Eye (tissue), 1 donor: ENCODE results near the gene SLC1A7.

ENCODE experiments used
- DNase-seq: peaks from one replicate; pipeline ENCODE4 v3.0.0-alpha.2; 2015

SLC1A7 gene

DNA sequence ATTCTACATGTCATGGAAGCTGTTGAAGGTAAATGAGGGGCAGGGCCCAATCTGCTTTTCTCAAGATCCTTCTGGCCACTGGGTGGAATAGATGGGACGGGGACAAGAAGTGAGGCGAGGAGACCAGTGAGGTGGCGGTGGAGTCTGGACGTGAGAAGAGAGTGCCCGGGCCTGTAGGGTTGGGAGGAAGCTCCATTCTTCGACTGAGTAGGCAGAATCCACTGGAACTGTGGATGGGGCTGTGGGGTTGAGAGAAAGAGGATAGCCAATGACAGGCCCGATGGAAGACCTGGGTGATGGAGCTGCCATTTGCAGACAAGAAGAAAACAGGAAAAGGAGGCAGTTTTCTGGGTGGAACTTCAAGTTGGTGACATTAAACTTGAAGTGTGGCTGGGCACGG lies 10.3 kb downstream of the SLC1A7 start:
- DNase-seq = no peak

DNA sequence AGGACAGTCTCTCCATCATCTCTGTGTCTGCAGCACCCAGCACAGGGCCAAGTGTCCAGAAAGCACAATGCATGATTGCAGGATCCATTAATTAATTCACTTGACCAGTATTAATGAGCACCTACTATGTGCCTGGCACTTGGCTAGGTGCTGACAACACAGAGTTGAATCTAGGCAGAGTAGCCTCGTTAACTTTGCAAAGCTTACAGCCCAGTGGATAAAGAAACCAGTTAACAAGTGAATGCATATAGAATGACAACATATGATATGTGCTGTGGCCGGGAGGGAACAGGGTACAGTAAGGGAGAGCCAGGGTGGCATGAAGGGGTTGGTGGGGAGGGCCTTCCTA lies 10.9 kb downstream of the SLC1A7 start:
- DNase-seq = no peak

DNA sequence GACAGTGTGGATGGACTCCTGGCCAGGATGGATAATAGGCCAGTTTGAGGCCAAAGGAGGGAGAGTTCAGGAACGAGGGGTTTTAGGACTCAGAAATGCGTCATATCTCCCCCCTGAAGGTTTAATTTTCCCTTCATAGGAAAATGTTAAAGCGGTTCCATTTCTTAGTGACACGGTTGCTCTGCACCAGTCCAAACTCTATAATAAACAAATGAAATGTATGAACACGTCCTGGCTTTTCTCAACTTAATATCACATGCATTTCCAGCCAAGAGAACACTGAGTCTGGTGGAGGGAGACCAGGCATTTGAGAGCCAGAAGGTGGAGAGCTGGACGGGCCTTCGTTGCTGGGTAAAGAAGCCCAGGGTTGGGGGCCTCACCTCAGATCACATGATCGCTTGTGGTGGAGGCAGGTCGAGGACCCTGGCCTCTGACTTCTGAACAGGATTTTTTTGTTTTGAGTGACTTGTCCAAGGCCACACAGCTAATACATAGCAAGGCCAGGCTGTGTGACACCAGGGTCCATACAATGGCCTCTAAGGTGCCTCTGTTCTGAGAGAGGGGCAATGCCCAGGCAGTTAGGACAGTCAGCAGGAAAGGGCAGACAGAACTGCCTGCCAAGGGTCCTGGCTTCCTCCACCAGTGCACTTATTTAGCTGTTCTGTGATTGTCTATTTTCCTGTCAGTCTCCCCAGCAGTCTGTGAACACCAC lies 11.4 kb downstream of the SLC1A7 start:
- DNase-seq = no peak

DNA sequence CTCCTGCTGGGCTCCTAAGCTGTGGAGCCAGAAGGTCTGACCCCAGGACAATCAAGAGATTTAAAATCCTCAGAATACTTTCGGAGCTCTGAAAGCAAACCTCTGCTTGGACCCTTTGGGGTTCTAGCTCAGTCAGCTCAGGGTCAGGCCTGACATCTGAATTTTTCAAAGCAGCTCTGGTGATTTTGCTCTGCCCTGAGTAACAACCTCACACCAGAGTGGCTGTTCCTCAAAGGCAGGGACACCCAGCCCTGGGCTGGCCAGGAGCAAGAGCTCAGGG lies 11.9 kb downstream of the SLC1A7 start:
- DNase-seq = no peak

DNA sequence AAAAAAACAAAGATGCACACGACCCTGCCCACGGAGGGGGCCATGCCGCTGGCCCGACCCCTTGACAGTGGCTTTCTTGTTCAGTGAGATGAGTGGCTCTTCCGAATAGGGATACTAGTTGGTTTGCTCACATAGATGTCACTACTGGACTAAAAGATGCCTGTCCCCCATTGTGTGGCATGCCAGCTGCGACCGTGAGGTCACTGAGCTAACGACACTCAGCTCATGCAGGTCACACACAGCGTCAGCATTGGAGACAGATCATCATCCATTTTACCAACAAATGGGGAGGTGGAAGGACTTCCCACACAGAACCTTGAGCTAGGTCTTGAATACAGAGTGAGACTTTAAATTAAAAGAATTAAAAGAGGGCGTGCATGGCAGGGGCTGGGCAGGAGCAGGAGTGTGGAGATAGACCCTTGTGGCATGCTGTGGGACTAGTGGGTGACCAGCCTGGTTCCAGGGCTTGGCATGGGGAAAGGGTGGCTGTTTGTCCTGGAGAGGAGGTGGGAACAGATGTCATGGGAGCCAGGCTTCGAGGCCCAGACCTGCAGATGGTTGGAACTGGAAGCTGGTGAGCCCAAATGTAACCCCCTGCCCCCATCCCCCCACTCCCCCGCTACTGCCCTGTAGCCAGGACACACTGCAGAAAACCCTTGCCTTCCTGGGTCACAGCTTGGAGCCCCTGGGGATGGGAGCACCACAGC lies 12.4 kb downstream of the SLC1A7 start:
- peak; percentile 76 for DNase-seq

DNA sequence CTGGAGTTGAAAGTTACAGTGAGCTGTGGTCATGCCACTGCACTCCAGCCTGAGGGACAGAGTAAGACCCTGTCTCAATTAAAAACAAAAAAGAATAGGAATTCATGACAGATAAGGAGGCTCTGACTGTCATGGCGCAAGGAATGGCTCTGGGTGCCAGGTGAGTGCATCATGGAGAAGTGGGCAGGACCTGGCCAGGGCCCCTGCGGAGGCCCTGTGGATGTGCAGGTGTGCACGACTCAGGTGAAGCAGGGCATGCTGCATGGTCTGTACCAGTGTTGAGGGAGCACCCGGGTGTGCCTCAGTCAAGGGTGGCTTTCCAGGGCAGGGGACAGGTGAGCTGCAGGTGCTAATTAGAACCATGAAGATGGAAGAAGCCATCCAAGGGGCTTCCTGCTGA lies 14.0 kb downstream of the SLC1A7 start:
- no peak for DNase-seq

DNA sequence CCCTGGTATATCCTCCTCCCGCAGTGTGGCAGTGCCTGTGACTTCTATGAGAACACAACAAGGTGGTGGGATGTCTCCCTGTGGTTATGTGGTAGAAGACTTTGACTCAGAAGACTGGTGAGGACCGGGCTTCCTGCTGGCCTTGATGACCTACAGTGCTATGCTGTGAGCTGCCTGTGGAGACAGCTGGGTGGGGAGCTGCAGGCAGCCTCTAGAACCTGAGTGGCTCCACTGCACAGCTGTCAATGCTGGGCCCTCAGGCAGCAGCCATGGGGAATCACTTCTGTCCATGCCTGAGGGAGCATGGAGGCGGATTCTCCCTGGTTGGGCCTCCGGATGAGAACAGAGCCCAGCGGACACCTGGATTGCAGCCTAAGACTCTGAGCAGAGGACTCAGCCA lies 14.9 kb downstream of the SLC1A7 start:
- no peak for DNase-seq

DNA sequence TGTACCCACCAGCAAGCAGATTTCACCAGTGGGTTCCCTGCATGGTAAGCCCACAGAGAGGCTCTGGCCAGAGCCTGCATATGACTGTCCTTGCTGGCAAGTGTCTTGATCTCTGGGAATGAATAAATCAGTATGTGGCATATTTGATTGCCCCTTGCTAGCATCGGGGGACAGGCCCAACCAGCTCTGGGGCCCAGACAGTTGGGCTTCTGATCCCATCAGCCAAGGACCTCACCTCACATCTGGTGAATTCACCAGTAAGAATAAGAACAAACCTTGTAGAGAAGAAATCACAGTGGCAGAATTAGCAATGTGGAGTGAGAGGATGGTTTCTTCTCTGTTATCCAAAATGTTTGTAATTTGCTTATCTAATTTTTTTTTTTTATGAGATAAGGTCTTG lies 15.9 kb downstream of the SLC1A7 start:
- no peak for DNase-seq

DNA sequence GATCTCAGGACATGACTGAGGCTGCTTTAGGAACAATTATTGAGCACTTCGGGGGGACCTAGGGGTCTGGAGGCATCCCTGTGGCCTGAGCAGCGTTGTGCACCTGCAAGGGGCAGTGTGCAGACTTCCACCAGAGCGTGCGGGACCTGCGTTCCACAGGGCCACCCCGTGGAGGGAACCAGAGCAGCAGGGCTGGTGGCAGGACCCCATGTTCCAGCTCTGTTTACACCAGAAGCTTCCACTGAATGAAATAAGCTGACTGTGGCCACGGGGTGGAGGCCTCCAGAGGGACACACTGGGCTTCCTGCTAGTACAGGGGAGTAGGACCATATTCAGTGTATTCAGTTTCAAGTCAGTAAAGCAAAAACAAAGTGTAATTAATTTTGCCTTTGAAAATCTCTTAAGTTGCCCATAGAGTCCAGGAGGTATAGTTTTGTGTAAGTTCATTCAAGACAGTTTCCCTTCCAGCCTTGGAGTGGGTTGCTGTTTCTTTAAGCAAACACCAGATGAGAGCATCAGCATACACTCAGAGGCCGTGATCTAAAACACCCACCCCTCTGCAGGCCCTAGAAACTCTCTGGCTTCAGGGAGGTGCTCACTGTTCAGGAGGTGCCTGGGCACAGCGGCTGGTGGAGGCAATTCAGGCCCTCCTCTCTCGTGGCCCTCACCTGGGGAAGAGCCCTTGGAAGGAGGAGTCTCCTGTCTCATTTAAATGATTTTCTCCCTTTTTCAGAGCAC lies 16.6 kb downstream of the SLC1A7 start:
- no peak for DNase-seq

DNA sequence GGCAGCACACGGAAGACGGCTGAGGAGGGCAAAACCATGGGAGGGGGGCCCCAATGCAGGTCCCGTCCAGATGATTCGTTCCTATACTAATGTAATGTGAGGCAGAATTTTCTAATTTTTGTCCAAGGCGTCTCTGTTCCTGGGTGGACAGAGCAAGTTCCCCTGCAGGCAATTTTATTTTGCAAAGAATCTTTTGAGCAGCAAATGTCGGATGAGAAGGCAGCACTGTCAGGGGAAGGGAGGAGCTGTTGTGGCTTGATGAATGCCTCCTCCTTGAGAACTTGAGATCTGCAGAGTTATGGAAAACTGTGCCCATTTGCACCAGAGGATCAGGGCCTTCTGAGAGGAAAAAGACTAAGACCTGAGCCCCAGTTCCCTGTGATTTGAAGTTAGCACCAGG lies 17.3 kb downstream of the SLC1A7 start:
- DNase-seq = no peak

DNA sequence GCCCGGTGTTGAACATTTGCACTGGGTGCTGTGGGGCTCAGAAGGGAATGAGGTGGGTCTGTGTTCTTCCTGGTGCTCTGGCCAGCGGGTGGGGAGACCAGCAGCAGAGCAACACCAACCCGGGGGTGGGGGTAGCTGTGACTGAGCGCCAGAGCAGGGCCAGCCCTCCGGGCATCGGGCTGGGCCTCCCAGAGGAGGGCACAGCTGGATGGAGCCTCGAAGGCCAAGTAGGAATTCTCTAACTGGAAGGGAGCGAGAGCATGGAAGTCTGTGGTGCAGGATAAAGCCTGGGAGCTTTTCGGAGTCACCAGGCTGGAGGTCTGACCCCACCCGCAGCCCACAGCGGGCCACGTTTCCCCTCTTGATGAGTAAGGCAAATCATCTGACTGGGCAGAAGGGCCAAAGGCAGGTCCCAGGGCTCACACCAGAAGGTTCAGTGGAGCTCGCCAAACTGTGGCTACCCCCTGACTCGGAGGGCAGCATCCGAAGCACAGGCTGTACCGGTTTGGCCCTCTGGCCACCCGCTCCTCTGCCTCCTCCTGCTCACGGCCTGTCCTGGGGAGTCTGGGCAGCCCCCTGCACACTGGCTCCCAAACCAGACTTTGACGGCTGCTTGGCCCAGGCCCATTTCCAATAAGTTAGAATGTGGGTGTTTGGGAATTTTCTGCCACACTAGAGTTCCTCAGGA lies 18.8 kb downstream of the SLC1A7 start:
- DNase-seq = peak; percentile 60

DNA sequence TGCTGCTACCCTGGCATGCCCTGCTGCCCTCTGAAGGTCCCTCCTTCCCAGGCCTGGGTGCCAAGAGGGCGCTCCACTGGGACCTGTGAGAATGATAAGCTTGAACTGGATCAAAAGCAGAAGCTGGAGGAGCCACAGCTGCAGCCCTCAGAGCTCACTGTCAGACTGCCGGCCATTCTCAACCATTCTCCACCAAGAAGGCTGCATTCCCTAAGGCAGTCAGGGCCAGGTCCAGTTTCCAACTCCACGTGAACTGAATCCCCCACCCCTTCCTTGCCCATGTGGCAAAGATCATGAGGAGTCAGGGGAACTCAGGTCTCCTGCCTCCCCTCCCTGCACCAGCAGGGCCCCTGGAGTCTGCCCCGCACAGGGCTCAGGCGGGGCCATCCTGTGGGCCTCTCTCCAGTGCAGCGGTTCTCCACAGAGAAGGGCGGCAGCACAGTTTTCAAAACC lies 19.5 kb downstream of the SLC1A7 start:
- no peak for DNase-seq

DNA sequence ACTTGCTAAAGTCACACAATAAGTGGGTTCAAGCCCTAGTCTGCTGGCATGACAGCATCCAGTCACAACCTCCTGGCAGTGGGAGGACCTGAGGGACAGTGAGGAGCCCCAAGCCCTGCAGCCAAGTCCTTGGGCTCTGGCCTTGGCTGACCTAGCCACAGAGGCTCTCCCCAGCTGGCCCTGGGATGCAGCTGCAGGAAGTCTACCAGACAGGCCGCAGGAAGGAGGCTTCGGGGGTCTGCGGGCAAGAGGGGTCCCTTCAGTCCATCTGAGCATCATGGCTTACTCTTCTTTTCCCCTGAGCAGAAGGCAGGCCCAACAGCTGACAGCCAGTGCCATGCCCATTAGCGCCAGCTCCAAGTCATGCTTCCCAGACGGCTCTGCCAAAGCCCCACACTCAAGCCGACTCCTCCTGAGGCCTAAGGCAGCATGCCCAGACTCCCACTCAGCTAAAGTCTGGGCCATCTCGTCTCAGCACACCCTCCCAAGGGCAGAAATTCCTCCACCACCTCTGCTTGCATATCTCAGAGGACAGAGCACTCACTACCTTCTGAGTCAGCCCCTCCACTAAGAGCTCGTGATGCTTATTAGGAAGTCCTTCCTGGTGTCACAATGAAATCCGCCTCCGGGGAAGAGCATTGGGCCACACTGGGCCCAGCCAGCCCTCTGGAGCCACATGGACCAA lies 20.1 kb downstream of the SLC1A7 start:
- DNase-seq = no peak

DNA sequence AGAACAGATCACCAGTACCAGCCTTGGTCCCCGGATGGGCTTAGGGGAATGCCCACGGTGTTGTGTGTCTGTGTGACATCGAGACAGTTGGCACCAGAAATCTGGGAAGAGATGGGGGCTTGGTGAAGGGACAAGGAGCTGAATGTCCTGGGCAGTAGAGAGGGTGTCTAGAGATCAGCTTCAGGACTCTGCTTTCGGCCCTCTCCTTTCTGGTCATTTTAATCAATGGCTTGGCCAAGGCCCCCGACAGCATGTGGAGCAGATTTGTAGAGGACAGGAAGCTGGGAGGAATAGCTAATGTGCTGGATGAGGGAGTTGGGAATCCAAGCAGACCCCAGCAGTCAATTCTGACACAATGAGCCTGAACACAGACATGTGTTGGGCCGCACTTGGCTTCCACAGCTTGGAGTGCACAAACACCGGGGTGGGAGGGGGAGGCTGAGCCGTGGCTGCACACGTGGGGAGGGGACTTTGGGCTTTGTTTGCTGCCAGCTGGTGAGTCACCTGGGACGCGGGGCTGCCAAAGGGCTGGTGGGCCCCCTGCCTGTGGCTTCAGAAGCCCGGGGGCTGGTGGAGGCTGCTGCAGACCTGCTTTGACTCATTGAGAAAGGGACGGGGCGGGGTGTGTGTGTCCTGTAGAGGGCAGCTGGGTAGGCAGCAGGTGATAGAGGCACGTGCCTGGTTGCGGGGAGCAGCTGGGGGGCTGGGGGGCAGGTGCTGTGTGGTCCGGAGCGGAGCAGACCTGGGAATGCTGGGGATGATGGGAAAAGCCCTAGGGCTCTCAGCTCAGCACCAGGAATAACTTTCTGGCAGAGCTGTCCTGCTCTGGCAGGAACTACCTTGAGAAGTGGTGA lies 20.9 kb downstream of the SLC1A7 start:
- peak; percentile 88 for DNase-seq

DNA sequence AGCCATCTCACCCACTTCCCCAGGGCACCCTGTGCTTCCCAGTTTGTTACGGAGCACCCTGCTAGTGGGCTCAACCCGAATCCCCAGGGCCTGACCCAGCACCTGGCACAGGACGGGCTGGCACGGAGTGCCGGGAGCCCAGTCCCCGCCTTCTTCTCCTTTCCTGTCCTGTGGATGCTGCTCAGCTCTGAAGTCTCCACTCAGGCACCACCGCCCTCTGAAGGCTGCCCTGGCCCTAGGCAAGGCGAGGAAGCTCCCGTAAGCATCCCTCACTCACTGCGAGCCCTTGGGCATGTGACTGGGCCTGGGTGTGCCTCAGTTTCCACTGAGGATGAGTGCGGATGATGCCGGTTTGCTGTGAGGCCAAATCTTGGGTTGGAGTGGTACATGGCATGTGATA lies 21.8 kb downstream of the SLC1A7 start:
- no peak for DNase-seq

DNA sequence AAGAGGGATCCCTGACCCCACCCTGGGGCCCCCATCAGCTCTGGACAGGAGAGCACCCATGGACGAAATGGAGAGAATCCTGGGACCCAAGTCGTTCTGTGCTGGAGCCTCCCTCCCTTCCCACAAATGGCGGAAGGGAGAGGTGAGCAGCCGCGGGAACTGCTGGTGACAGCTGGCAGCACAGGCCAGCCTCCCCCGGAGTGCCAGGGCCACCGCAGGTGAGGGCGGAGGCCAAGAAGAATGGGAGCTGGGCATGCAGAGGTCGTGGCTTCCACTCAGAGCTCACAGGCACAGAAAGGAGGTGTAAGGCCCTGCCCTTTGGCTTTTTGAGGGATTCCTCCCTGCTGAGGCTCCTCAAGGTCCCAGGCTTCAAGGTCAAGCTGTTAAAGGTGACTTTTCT lies 24.6 kb downstream of the SLC1A7 start:
- no peak for DNase-seq

DNA sequence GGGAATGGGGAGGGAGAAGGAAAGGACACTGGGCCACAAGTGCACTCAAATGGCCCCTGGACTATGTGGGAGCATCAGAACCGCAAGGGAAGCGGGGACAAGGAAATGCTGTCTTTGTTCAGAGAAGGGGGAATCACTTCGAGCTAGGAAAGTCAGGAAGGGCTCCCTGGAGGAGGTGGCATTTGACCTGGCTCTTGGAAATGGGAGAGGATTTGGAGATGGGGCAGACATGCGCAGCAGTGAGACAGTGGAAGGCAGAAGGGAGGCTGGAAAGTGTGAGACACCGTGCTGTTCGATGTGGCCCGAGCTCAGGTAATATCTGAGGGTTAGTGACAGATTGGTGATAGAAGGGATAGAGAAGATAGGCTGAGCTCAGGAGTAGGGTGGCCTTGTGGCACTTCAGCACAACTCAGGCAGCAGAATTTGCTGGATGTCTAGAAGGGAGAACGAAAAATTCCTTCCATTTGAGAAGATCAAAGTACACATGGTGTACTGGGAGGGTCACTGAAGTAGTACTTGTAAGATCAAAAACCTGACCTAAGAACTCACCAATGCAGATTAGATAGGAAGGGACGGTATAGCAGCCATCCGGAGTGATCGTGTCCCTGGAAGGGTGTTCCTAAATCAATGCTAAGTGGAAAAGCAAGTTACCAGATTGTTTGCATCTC lies 25.4 kb downstream of the SLC1A7 start:
- DNase-seq = no peak

DNA sequence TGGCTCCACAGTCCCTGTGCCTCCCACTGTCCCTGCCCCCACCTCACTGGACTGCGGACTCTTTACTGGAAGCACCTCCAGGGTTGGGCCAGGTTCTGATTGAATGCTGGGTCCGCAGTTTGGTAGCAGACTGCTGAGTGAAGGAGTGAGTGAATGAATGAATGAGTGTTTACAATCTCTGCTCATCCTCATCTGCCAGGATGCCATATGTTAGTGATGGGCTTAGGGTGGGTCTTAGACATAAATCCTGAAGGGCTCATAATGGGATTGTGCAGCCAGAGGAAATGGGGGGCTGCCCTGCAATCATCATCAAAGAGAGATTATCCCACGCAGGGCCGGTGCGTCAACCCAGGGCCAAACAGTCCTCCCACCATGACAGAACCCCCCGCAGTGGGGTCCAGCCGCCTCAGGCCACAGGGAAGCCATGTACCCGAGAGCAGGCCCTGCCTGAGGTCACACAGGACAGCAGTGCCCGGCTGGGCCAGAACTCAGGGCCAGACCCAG lies 26.1 kb downstream of the SLC1A7 start:
- DNase-seq = no peak

DNA sequence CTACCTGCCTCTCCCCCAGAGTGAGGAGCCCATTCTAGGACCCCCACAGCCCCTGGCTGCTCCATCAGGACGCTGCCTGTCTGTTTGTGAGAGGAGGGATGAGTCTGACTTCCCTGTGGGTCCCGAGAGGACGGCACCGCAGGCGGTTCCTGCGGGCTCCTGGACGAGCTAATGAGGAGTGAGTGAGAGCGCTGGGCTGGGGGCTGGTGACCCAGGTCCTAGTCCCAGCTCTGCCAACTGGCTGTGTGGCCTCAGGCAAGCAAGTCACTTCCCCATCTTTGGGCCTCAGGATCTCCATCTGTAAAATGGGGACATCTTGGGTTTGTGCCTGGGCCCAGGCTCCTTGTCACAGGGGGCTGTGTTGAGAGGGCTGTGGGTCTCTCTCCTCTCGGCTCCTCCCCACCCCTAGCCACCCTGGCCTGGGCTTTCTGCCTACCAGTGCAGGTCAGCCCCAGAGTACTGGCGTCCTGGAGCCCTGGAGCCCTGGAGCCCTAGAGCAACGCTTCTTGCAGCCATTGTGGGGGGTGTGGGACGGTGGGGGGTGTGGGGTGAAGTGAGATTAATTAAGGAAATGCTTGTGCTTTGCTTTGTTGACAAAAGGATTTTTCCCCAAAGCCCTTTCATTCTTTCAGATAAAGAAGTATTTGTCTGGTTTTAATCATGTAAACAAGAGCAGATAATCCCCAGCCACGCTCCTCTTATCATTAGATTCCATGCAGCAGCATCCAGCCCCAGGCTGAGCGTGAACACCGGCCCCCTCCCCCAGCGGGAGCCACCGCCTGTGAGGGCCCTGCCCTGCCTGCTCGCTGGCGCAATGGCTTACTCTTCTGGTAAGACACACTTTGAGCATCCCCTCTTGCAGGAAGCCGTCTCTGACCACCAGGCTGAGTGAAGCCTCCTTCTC lies 26.8 kb downstream of the SLC1A7 start:
- peak; percentile 65 for DNase-seq
